Measurements from ENCODE around the gene PHOSPHO2.

PHOSPHO2 gene

DNA sequence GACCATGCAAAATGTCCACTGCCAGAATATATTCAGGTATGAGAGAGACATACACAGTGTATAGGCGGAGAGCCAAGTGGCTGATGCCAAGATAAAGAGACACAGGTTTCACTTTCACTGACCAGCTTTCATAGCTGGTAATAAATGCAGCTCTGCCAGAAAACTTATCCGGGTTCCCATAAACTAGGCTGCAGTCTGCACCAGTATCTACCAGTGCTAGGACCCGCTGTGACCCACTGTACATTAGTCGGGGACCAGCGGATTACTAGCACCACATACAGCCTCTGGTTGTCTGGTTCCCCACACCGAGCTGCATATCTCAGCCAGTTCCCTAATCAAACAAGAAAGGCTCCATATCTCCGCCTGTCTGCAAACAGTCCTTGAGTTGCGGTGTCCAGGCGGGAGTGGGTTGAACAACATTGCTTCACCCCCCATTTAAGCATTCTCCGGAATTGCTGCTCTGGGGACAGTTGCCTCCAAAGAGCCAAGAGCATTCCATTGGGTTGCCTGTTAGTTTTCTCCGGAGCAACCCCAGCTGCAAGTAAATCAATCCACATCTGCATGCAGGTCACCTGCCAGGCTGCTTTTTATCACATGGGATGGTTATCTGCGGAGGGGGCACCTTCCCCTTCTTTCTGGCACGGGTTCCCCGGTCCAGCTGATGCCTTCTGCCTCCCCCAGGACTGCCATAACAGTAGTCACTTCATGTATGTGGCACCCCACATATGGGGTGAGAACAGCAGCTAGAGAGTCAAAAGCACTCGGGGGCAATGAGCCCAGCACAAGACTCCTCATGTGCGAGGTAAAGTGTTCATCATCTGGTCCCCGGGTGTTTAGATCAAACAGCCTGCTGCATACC lies 21.3 kb downstream of the PHOSPHO2 start:
- TF ChIP-seq ZC3H10 (CRISPR knock-in tag; IDR thresholded peaks at IDR 0.05) (no peak), TCF4 (CRISPR knock-in tag; IDR thresholded peaks at IDR 0.05; ENCODE audit: borderline replicate concordance) (no peak)
- TF ChIP-seq, protein P1, sequence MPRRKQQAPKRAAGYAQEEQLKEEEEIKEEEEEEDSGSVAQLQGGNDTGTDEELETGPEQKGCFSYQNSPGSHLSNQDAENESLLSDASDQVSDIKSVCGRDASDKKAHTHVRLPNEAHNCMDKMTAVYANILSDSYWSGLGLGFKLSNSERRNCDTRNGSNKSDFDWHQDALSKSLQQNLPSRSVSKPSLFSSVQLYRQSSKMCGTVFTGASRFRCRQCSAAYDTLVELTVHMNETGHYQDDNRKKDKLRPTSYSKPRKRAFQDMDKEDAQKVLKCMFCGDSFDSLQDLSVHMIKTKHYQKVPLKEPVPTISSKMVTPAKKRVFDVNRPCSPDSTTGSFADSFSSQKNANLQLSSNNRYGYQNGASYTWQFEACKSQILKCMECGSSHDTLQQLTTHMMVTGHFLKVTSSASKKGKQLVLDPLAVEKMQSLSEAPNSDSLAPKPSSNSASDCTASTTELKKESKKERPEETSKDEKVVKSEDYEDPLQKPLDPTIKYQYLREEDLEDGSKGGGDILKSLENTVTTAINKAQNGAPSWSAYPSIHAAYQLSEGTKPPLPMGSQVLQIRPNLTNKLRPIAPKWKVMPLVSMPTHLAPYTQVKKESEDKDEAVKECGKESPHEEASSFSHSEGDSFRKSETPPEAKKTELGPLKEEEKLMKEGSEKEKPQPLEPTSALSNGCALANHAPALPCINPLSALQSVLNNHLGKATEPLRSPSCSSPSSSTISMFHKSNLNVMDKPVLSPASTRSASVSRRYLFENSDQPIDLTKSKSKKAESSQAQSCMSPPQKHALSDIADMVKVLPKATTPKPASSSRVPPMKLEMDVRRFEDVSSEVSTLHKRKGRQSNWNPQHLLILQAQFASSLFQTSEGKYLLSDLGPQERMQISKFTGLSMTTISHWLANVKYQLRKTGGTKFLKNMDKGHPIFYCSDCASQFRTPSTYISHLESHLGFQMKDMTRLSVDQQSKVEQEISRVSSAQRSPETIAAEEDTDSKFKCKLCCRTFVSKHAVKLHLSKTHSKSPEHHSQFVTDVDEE (CRISPR knock-in tag; IDR thresholded peaks at IDR 0.05), result no peak
- peak; percentile 71 for ATAC-seq

- TF ChIP-seq ISL1 (CRISPR knock-in tag; IDR thresholded peaks at IDR 0.05), result peak; percentile 39
- TF ChIP-seq ZC3H10 (CRISPR knock-in tag; IDR thresholded peaks at IDR 0.05), result no peak
- TF ChIP-seq TOX (CRISPR knock-in tag; IDR thresholded peaks at IDR 0.05; ENCODE audit: borderline replicate concordance), result no peak
- TF ChIP-seq, protein P1 (CRISPR knock-in tag; IDR thresholded peaks at IDR 0.05), result peak; percentile 70; the same call in 1 of the 2 replicates
- TF ChIP-seq ZNF70 (CRISPR knock-in tag; IDR thresholded peaks at IDR 0.05), result peak; percentile 23; the same call in 1 of the 2 replicates
- peak; percentile 96 for TF ChIP-seq TCF4 (CRISPR knock-in tag; IDR thresholded peaks at IDR 0.05; ENCODE audit: borderline replicate concordance)
- TF ChIP-seq, protein P2, sequence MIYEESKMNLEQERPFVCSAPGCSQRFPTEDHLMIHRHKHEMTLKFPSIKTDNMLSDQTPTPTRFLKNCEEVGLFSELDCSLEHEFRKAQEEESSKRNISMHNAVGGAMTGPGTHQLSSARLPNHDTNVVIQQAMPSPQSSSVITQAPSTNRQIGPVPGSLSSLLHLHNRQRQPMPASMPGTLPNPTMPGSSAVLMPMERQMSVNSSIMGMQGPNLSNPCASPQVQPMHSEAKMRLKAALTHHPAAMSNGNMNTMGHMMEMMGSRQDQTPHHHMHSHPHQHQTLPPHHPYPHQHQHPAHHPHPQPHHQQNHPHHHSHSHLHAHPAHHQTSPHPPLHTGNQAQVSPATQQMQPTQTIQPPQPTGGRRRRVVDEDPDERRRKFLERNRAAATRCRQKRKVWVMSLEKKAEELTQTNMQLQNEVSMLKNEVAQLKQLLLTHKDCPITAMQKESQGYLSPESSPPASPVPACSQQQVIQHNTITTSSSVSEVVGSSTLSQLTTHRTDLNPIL (CRISPR knock-in tag; IDR thresholded peaks at IDR 0.05; ENCODE audit: low read depth), result 0 out of 2 replicates have a peak, but pooled peaks have one; percentile 29
- no peak for TF ChIP-seq ZNF565 (CRISPR knock-in tag; conservative IDR thresholded peaks at IDR 0.05; ENCODE audit: low read depth)
- TF ChIP-seq RARB (CRISPR knock-in tag; IDR thresholded peaks at IDR 0.05), result no peak
- TF ChIP-seq ZFP3 (CRISPR knock-in tag; IDR thresholded peaks at IDR 0.05), result no peak
- no peak for TF ChIP-seq ESRRG (CRISPR knock-in tag; IDR thresholded peaks at IDR 0.05)
- TF ChIP-seq SNAI2 (CRISPR knock-in tag; IDR thresholded peaks at IDR 0.05), result no peak
- ATAC-seq, result peak; percentile 80
Observed at GRCh38 chr2:169716238-169716886, 22.1 kb downstream of the PHOSPHO2 start.

- ATAC-seq, result no peak
- TF ChIP-seq ARNTL (CRISPR knock-in tag; IDR thresholded peaks at IDR 0.05; ENCODE audit: borderline replicate concordance, low read depth) (0 out of 2 replicates have a peak, but pooled peaks have one; percentile 28), GLIS3 (CRISPR knock-in tag; IDR thresholded peaks at IDR 0.05) (0 out of 2 replicates have a peak, but pooled peaks have one; percentile 39), ZNF70 (CRISPR knock-in tag; IDR thresholded peaks at IDR 0.05) (peak; percentile 61; the same call in 1 of the 2 replicates), ZNF8 (CRISPR knock-in tag; IDR thresholded peaks at IDR 0.05) (0 out of 2 replicates have a peak, but pooled peaks have one; percentile 19), BACH2 (CRISPR knock-in tag; IDR thresholded peaks at IDR 0.05; ENCODE audit: borderline replicate concordance) (peak; percentile 89; the same call in 1 of the 2 replicates), TOX (CRISPR knock-in tag; IDR thresholded peaks at IDR 0.05; ENCODE audit: borderline replicate concordance) (no peak), ZFP30 (CRISPR knock-in tag; IDR thresholded peaks at IDR 0.05) (0 out of 2 replicates have a peak, but pooled peaks have one; percentile 24), SNAI2 (CRISPR knock-in tag; IDR thresholded peaks at IDR 0.05) (peak; percentile 93), PPARA (CRISPR knock-in tag; IDR thresholded peaks at IDR 0.05; ENCODE audit: borderline replicate concordance) (peak; percentile 96), CSRNP3 (CRISPR knock-in tag; IDR thresholded peaks at IDR 0.05) (no peak), CSDC2 (CRISPR knock-in tag; IDR thresholded peaks at IDR 0.05) (peak; percentile 93)
- TF ChIP-seq, protein P1 (CRISPR knock-in tag; IDR thresholded peaks at IDR 0.05), result peak; percentile 99
- TF ChIP-seq, protein P3, sequence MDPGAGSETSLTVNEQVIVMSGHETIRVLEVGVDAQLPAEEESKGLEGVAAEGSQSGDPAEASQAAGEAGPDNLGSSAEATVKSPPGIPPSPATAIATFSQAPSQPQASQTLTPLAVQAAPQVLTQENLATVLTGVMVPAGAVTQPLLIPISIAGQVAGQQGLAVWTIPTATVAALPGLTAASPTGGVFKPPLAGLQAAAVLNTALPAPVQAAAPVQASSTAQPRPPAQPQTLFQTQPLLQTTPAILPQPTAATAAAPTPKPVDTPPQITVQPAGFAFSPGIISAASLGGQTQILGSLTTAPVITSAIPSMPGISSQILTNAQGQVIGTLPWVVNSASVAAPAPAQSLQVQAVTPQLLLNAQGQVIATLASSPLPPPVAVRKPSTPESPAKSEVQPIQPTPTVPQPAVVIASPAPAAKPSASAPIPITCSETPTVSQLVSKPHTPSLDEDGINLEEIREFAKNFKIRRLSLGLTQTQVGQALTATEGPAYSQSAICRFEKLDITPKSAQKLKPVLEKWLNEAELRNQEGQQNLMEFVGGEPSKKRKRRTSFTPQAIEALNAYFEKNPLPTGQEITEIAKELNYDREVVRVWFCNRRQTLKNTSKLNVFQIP (CRISPR knock-in tag; IDR thresholded peaks at IDR 0.05; ENCODE audit: borderline replicate concordance, low read depth), result no peak; the same call in 1 of the 2 replicates
Observed at GRCh38 chr2:169716938-169717690, 22.8 kb downstream of the PHOSPHO2 start.

Measured in SK-N-SH treated with all-trans-retinoic acid at 6 μM for 48 hours (cell line).